Renal cortex interstitium (tissue), 11 donors: ENCODE data around the gene SIM2. TPM values are rescaled to one million over a fixed set of nuclear protein-coding genes. Genes with fewer than 3 reads are reported as not detected.

Experiments
- DNase-seq, 11 donors: peaks; one replicate each; pipeline ENCODE4 v3.0.0-alpha.2; 2013; ENCODE audit warnings: low read depth in 9 of 11, low spot score in 4 of 11; ENCODE audit errors: extremely low read depth in 1 of 11
- polyA plus RNA-seq, 3 donors: library from polyadenylated mRNA; unstranded; fragments of 120-200 nt; gene quantifications; one replicate each; pipeline ENCODE4 v1.2.1, GENCODE V29; 2013; ENCODE audit not compliant: insufficient read length in 3 of 3

Gene SIM2
- polyA plus RNA-seq, 3 donors, result 20.6 to 33.7 (median 27.9) TPM

DNA sequence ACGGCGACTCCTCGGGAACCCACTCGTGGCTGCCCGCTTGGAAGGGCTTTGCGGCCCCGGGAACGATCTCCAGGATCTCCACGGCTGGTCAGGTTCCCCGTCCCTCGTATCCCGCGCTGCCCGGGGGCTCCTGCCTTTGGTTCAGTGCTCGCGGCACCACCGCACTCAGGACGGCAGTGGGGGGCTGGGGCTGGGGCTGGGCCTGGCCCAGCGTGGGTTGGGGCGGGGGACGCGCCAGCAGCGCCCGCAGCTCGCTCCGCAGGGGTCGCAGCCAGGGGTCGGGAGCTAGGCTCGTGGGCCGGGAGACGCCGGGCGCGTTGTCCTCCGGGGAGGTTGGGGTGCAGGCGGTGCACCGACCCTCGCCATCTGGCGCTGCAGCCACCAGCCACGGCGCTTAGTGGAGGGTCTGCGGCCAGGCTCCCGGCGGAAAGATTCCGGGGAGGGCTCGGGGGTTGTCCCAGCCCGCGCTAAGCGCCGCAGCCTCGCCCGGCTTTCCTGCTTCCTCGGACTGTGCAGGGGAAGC lies 8.9 kb downstream of the SIM2 start:
- DNase-seq, result no peak

GRCh38 chr21:36708286-36709029 lies 9.5 kb downstream of the SIM2 start:
- DNase-seq, result no peak

- no peak for DNase-seq
These were observed 10.3 kb downstream of the SIM2 start for GRCh38 chr21:36709030-36709867.

DNA sequence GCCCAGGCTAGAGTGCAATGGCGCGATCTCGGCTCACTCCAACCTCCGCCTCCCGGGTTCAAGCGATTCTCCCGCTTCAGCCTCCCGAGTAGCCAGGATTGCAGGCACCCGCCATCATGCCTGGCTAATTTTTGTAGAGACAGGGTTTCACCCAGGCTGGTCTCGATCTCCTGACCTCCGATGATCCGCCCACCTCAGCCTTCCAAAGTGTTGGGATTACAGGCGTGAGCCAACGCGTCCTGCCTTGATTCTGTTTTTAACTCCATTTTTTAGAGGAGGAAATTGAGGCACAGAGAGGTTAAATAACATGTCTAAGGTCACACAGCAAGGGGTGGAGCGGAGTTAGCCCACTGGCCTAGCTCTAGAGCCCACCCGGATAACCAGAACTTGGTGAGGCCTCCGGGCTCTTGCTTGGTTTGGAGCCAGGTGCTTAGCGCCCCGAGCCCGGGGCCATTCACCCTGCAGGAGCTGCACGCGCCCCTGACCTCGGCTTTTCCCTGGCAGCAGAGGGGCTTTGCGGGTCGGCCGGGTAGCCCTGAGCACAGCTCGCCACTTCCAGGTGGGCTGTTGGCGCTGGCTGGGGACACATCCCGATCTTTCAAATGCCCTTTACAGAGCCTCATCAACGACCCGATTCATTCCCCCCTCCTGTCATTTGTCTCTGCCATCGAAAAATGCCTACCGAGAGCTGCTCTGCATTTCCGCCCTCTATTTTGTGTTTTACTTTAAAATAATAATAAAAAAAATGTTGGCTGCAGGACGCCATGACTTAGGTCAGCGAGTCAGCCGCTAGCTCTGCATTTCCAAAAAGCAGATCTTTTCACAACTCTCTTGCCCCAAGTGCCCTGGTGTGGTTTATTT lies 11.2 kb downstream of the SIM2 start:
- DNase-seq, result no peak

DNA sequence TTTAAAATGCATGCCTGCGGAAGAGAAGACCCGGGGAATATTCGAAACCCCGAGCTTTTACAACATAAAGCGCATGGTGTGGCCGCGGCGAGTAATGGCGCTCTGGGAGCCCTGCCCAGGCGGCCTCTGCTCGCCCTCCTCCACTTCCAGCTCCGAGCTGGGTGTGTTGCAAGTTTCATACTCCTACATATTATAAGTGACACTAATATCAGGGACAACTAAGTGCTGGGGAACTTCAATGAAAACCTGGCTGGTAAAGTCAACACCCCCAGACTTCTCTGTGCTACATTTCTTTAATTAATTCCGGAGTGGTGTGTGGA lies 11.8 kb downstream of the SIM2 start:
- no peak for DNase-seq

- no peak for DNase-seq
These were observed 14.8 kb downstream of the SIM2 start for GRCh38 chr21:36713746-36714145.

GRCh38 chr21:36716387-36716786 lies 17.5 kb downstream of the SIM2 start:
- DNase-seq, result no peak

- DNase-seq, result no peak
These were observed 17.9 kb downstream of the SIM2 start for GRCh38 chr21:36716836-36717235.

GRCh38 chr21:36717976-36718375 lies 19.1 kb downstream of the SIM2 start:
- DNase-seq, result no peak

DNA sequence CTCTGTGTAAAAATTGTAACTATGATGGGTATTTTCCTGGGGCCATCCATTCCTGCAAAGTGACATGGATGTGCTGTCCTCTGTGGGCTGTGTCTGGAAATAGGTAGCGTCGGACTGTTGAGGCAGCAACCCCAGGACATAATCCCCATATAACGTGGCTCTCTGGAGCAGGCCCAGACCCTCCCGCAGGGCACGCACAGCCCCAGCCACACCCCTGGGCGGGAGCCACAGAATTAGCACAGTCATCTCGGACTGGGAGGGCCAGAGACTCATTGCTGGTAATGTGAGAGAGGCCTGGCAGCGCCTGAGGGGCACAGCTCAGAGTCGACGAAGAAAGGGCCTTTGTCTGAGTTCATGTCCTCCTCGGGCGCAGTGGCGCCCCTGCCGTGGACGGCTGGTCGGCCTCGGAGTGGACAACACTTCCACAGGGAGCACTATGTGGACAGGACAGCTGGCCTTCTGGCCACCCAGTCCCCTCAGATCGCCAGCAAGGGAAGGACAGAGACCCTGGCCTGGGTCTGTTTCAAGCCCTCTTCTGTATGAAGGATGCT lies 20.1 kb downstream of the SIM2 start:
- no peak for DNase-seq

DNA sequence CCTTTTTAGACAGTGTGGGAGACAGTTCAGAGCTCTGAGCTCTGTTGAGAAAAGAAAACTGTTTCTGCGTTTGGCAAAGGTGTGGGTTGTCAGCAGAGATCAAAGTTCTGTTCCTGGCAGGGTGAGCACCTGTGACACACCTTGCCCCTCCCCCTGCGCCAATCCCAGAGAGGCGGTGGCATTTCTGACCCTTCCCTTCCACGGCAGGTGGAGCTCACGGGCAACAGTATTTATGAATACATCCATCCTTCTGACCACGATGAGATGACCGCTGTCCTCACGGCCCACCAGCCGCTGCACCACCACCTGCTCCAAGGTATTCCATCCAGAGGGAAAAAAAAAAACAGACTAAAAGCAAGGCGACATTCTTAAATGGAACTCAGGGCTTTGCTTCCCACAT lies 20.7 kb downstream of the SIM2 start:
- no peak for DNase-seq

DNA sequence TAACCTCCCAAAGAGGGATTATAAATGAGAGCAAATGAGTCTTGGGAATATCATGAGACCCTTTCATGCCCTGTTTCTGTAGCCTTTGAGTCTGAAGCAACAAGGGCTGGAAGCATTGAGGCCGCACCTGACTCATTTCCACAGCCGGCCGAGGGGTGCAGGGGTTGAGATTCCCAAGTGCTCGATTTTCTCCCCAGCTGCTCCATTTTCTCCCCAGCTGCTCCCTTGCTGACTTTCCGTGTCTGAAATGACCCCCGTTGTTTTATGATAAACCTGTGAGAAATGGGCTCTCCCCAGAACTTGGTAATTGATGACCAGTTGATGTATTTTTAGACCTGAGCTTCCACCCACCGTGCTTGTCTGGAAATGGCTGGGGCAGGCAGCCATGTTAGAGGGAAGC lies 22.9 kb downstream of the SIM2 start:
- DNase-seq, result no peak

- no peak for DNase-seq
These were observed 23.8 kb downstream of the SIM2 start for GRCh38 chr21:36722370-36723368.

DNA sequence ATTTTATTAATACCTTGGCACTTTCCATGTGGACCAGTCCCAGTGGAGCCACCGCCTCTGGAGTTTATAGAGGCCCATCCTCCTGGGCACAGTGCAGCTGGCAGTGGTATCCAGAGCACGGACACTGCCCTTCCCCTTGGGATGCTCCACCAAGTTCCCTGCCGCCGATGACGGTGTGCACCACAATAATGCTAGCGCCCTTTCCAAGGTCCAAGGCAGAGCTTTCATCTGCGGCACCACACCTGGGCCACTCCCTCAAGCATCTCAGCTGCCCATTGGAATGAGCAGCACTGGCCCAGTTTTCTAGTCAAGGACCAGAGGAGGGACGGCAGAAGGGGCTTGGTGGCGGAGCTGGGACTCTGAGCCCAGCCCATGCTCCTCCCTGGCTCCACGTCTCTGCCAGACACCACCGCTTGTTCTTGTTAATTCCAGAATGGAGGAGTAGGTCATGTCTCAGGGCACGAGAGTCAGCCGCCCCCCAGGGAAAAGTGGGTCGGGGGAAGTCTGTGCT lies 24.5 kb downstream of the SIM2 start:
- DNase-seq, result no peak

- DNase-seq, result peak in 2 of 11 donors; percentile 50 to 53
These were observed 25.7 kb downstream of the SIM2 start for GRCh38 chr21:36724660-36725059.

DNA sequence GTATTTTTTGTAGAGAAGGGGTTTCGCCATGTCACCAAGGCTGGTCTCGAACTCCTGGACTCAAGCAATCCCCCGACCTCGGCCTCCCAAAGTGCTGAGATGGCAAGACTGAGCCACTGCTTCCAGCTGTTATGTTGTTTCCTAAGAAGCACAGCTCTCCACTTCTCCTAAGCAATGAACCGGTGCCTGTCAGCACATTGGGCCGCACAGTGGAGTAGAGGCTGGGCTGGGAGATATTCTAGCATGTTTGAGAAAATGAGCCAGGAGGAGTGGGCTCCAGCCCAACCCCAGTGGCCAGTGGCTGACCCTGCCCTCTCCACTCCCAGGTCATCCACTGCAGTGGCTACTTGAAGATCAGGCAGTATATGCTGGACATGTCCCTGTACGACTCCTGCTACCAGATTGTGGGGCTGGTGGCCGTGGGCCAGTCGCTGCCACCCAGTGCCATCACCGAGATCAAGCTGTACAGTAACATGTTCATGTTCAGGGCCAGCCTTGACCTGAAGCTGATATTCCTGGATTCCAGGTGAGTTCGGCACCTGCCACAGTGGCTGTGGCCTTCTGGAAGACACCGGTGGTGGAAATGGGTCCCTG lies 27.0 kb downstream of the SIM2 start:
- DNase-seq, result no peak

DNA sequence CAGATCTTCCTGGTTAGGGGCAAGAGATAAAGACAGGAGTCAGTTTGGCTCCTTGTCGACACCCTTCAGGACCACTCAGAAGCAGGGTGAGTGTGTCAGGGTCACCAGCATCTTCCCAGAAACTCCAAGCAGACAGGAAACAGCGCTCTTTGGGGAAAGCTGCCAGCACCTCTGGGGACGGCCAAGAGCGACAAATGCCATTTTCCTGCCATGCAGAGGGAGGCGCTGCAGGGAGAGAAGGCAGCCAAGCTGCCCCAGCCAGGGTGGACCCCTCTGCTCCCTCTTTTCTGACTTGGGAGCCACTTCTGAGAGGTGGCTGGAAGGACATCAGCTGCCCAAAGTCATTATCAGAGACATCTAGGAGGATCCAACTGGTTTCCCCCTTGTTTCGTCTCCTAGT lies 29.0 kb downstream of the SIM2 start:
- no peak for DNase-seq
